ENCODE measurements around the gene SULT4A1.

SULT4A1 gene

DNA sequence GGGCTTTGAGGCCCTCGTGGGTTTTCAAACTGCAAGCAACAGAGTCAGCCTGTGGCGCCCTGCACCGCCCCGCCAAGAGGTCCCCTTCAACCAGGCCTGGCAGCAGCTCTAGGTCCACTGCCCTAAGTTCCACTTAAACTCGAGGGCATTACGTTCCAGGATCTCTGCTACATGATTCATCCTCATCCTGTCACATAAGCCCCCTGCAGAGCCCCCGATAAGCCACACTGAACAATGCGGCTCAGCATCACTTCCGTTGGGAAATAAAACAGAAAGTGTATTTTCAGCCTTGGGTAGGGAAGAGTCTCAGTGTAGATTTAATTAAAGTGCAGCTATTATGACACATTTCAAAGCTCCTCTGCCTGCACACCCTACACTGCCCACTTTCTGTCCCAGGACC, 24.6 kb downstream of the SULT4A1 start:
- Histone ChIP-seq H3K9me3 (ENCODE audit: control insufficient read depth, insufficient read depth, low read length) (no peaks in the 10 kb centered on the region), H3K4me1 (ENCODE audit: insufficient read depth, low read length) (no peaks in the 10 kb centered on the region), H3K9ac (ENCODE audit: low read depth, low read length) (no peak overlapping the region), H3K36me3 (ENCODE audit: insufficient read depth, low read length) (peaks cover 5% of the 10 kb centered on the region; the same call in 1 of the 2 replicates)

DNA sequence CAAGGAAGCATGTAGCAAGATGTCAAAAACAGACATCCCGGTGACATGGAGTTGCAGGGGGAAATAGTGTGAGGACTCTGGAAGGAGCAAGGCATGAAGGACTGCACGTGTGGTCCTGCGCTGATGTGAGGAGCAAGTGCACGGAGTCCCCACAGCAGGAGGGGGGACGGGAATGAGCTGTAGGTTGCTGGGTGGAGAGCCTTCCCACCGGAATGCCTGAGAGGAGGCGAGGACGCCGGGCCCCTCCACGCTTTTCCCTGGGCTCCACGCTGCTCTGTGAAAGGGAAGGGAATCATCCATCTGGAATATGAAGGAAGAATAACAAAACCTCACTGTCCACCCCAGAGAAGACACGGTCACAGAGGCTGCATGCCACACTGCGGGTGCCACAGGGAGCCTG, 26.6 kb downstream of the SULT4A1 start:
- Histone ChIP-seq H3K36me3 (ENCODE audit: insufficient read depth, low read length) (peaks cover 5% of the 10 kb centered on the region), H3K9ac (ENCODE audit: low read depth, low read length) (no peak overlapping the region), H3K9me3 (ENCODE audit: control insufficient read depth, insufficient read depth, low read length) (no peaks in the 10 kb centered on the region), H3K4me1 (ENCODE audit: insufficient read depth, low read length) (no peaks in the 10 kb centered on the region)

- Histone ChIP-seq H3K36me3 (ENCODE audit: insufficient read depth, low read length) (peaks cover 5% of the 10 kb centered on the region), H3K9me3 (ENCODE audit: control insufficient read depth, insufficient read depth, low read length) (no peaks in the 10 kb centered on the region), H3K9ac (ENCODE audit: low read depth, low read length) (no peak overlapping the region), H3K4me1 (ENCODE audit: insufficient read depth, low read length) (no peaks in the 10 kb centered on the region)
These were observed 27.1 kb downstream of the SULT4A1 start for GRCh38 chr22:43835166-43835565.

- H3K36me3 ChIP-seq (ENCODE audit: insufficient read depth, low read length) = peaks cover 4% of the 10 kb centered on the region
- no peak overlapping the region for H3K9ac ChIP-seq (ENCODE audit: low read depth, low read length)
- H3K4me1 ChIP-seq (ENCODE audit: insufficient read depth, low read length) = peaks cover 2% of the 10 kb centered on the region; the same call in 1 of the 2 replicates
- H3K9me3 ChIP-seq (ENCODE audit: control insufficient read depth, insufficient read depth, low read length) = no peaks in the 10 kb centered on the region
These were observed 28.8 kb downstream of the SULT4A1 start for GRCh38 chr22:43833286-43834240.

GRCh38 chr22:43832393-43833265, 29.7 kb downstream of the SULT4A1 start:
- H3K9me3 ChIP-seq (ENCODE audit: control insufficient read depth, insufficient read depth, low read length) = no peaks in the 10 kb centered on the region
- no peak overlapping the region for H3K9ac ChIP-seq (ENCODE audit: low read depth, low read length)
- peaks cover 4% of the 10 kb centered on the region; the same call in 1 of the 2 replicates for H3K4me1 ChIP-seq (ENCODE audit: insufficient read depth, low read length)
- H3K36me3 ChIP-seq (ENCODE audit: insufficient read depth, low read length) = no peaks in the 10 kb centered on the region; the same call in 1 of the 2 replicates

DNA sequence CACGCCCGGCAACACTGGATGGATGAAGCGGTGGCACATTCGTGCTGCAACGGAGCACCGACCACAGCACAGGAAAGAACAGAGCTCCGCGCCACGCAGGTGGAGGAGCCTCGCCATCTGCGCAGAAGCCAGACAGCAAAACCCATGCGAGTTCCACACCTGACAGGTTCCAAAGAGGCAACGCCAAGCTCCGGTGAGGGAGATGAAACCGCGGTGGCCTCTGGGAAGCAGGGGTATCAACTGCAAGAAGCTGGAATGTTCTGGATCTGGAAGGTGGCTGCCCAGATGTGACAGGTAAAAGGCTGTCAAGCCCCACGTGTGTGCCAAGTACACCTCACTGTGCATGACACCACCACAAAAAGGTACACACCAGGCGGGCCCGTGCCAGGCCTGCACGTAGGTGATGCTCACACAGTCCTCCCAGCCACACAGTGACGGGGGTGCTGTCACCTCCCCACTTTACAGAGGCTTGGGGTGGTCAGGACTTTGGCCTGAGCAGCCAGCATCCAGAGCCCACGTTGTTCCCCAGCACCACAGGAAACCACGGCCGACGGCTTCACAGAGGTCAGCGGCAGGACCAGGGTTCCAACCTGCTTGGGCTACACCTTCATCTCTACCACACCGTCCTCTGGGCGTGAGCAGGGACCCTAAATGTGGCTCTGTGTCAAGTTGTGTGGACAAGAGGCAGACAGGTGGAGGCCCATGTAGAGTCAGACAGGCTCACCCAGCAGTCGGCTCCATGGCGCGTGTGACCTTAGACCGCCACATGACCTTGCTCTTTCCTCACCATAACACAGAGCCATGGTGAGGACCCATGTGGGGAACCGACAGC, 30.5 kb downstream of the SULT4A1 start:
- Histone ChIP-seq H3K36me3 (ENCODE audit: insufficient read depth, low read length) (peaks cover 3% of the 10 kb centered on the region), H3K4me1 (ENCODE audit: insufficient read depth, low read length) (peaks cover 4% of the 10 kb centered on the region; the same call in 1 of the 2 replicates), H3K9me3 (ENCODE audit: control insufficient read depth, insufficient read depth, low read length) (no peaks in the 10 kb centered on the region), H3K9ac (ENCODE audit: low read depth, low read length) (no peak overlapping the region)

GRCh38 chr22:43830931-43831560, 31.3 kb downstream of the SULT4A1 start:
- Histone ChIP-seq H3K9me3 (ENCODE audit: control insufficient read depth, insufficient read depth, low read length) (no peaks in the 10 kb centered on the region), H3K4me1 (ENCODE audit: insufficient read depth, low read length) (peaks cover 4% of the 10 kb centered on the region; the same call in 1 of the 2 replicates), H3K36me3 (ENCODE audit: insufficient read depth, low read length) (peaks cover 3% of the 10 kb centered on the region), H3K9ac (ENCODE audit: low read depth, low read length) (no peak overlapping the region)

- Histone ChIP-seq H3K36me3 (ENCODE audit: insufficient read depth, low read length) (peaks cover 7% of the 10 kb centered on the region), H3K4me1 (ENCODE audit: insufficient read depth, low read length) (peaks cover 4% of the 10 kb centered on the region; the same call in 1 of the 2 replicates), H3K9ac (ENCODE audit: low read depth, low read length) (no peak overlapping the region), H3K9me3 (ENCODE audit: control insufficient read depth, insufficient read depth, low read length) (no peaks in the 10 kb centered on the region)
These were observed 32.1 kb downstream of the SULT4A1 start for GRCh38 chr22:43829904-43830851.

DNA sequence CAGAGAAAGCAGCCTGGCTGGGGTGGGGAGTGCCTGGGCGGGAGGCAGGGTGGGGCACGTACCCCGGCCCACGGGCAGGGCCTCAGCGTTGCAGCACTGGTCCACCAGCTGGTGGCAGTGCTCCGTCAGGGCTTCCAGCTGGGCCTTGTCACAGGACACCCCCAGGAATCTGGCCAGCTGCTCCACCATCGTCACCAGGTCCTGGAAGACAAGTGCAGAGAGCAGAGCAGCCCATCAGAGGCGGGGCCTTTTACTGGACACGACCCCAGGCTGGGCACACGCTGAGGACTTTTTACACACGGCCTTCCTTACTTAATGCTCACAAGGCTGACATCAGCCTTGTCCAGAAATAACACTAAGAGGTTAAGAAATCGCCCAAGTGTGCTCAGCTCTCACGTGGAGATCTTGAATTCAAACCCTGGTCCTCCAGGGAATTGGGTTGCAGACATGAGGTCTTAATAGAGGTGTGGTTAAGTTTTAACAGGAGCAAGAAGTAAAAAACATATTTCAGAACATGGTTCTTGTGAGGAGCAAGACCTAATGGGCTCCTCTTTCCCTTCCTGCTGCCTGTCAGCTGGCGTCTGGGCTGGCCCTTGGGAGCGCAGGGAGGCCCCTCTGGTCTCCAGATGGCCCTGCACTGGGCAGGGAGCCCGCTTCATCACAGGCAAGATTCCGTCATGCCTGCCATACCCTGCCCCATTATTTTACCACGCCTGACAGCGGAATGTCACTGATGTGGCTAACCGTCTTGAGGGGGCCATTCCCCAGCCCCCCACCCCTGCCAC, 33.1 kb downstream of the SULT4A1 start:
- Histone ChIP-seq H3K36me3 (ENCODE audit: insufficient read depth, low read length) (peaks cover 8% of the 10 kb centered on the region), H3K4me1 (ENCODE audit: insufficient read depth, low read length) (peaks cover 6% of the 10 kb centered on the region; the same call in 1 of the 2 replicates), H3K9ac (ENCODE audit: low read depth, low read length) (no peak overlapping the region), H3K9me3 (ENCODE audit: control insufficient read depth, insufficient read depth, low read length) (no peaks in the 10 kb centered on the region)

GRCh38 chr22:43828725-43828997, 33.7 kb downstream of the SULT4A1 start:
- Histone ChIP-seq H3K9ac (ENCODE audit: low read depth, low read length) (no peak overlapping the region), H3K36me3 (ENCODE audit: insufficient read depth, low read length) (peaks cover 8% of the 10 kb centered on the region), H3K9me3 (ENCODE audit: control insufficient read depth, insufficient read depth, low read length) (no peaks in the 10 kb centered on the region)

DNA sequence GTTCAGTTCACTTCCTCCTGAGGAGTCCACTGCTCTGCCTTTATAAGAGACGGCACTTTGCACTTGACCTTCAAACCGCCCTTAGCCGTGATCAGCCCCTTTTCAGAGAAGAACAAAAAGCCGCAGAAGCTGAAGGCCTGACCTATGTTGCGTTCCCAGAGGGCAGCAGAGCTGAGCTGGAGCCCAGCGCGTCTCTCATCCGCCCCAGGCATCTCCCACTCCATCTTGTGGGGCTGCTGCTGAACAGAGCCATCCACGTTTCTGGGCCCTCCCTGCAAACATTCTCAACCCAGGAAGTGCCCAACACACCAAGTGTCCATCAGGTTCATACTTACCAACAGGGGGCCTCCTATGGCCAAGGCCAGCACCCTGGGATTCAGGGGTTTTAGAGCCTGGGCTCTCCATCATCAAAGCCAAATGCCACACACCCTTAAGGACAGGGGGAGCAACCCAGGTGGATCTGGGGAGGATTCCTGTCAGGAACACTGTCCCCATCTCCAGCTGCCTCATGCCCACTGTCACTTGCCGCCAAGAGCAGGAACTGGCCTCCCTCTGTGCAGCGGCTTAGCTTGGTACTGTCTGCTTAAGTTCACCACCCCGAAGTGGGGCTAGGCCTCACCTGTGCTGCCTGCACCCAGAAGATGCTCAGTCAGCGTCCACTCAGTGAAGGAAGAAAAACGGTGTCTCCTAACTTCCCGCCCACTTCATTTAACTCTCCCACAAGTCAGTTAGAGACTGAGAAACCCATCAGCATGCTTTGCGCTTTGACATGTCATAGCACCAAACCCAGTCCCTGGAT, 34.2 kb downstream of the SULT4A1 start:
- Histone ChIP-seq H3K9me3 (ENCODE audit: control insufficient read depth, insufficient read depth, low read length) (no peaks in the 10 kb centered on the region), H3K36me3 (ENCODE audit: insufficient read depth, low read length) (peaks cover 8% of the 10 kb centered on the region), H3K4me1 (ENCODE audit: insufficient read depth, low read length) (peaks cover 15% of the 10 kb centered on the region), H3K9ac (ENCODE audit: low read depth, low read length) (no peak overlapping the region)

More at GRCh38 chr22:43828725-43828997, 33.7 kb downstream of the SULT4A1 start:
- H3K4me1 ChIP-seq (ENCODE audit: insufficient read depth, low read length) = peaks cover 10% of the 10 kb centered on the region
